ENCODE data around the gene ARMCX6. TPM values are rescaled to one million over a fixed set of nuclear protein-coding genes. Genes with fewer than 3 reads are reported as not detected.
"Not testable (repeated sequence)": the region's sequence is repeated elsewhere in the genome, so short reads cannot be mapped to it uniquely, and the experiment has no call there.

ARMCX6 gene
- total RNA-seq, 1 donor from 2014 or later: 67.8 TPM

- Mint-ChIP-seq H3K4me1 (peaks cover 7% of the 10 kb centered on the region), H3K9me3 (no peaks in the 10 kb centered on the region), H3K36me3 (ENCODE audit: low read depth) (no peaks in the 10 kb centered on the region), H3K27me3 (ENCODE audit: low read depth) (no peaks in the 10 kb centered on the region), H3K4me3 (no peak overlapping the region), H3K27ac (ENCODE audit: unreplicated experiment) (no peak overlapping the region)
- TF ChIP-seq CTCF (conservative IDR thresholded peaks at IDR 0.05): no peak
- no peak for DNase-seq (ENCODE audit: low read depth, low spot score)
Measured at GRCh38 chrX:101605146-101605545, 12.7 kb downstream of the ARMCX6 start.

DNA sequence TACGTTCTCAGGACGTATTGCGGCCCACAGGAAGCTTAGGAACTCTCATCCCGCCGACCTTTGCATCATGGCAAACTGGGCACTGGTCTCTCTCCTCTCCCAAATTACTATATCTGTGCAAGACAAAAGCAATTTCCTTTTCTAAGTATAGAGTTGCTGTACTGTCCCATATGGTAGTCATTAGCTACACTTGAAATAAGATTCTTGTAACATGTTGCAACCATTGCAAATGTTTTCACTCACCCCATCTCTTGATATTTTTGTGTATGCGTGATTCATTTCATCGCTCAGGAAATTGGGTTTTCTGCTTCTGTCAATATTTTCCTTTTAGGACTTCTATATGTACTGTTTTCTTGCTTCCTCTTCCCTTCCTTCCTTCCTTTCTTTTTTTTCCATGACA lies 15.7 kb downstream of the ARMCX6 start:
- no peaks in the 10 kb centered on the region for H3K9me3 Mint-ChIP-seq
- no peak overlapping the region for H3K4me3 Mint-ChIP-seq
- TF ChIP-seq CTCF (conservative IDR thresholded peaks at IDR 0.05): no peak
- H3K4me1 Mint-ChIP-seq: peaks cover 7% of the 10 kb centered on the region
- H3K27ac Mint-ChIP-seq (ENCODE audit: unreplicated experiment): no peak overlapping the region
- H3K36me3 Mint-ChIP-seq (ENCODE audit: low read depth): no peaks in the 10 kb centered on the region
- no peak for DNase-seq (ENCODE audit: low read depth, low spot score)
- no peaks in the 10 kb centered on the region for H3K27me3 Mint-ChIP-seq (ENCODE audit: low read depth)

DNA sequence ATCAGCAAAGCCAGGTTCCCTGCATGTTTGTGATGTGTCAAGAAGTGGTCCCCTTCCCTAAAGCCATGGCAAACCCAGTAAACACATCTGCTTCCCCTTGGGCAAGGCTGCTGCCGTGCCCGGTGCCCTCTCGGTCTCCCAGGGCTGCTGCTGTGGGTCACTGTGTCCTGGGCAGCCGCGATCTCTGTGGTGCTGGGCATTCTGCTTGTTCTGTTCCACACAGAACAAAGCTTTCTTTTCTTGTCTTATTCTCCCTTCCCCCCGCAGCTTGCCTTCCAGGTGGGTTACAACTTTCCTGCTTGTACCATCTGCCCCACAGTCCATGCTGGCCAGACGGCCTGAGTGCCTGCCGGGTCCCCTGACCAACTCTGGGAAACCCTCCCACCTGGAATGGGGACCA lies 18.2 kb downstream of the ARMCX6 start:
- DNase-seq (ENCODE audit: low read depth, low spot score); H3K4me1 Mint-ChIP-seq; H3K27ac Mint-ChIP-seq (ENCODE audit: unreplicated experiment); H3K9me3 Mint-ChIP-seq; H3K27me3 Mint-ChIP-seq (ENCODE audit: low read depth); H3K4me3 Mint-ChIP-seq; H3K36me3 Mint-ChIP-seq (ENCODE audit: low read depth): not testable (repeated sequence)

- H3K4me1 Mint-ChIP-seq: no peaks in the 10 kb centered on the region
- peak; percentile 41 for DNase-seq (ENCODE audit: low read depth, low spot score)
- no peak overlapping the region for H3K27ac Mint-ChIP-seq (ENCODE audit: unreplicated experiment)
- H3K4me3 Mint-ChIP-seq: no peak overlapping the region
- H3K36me3 Mint-ChIP-seq (ENCODE audit: low read depth): no peaks in the 10 kb centered on the region
- peak; percentile 74 for TF ChIP-seq CTCF (conservative IDR thresholded peaks at IDR 0.05)
- peaks cover 7% of the 10 kb centered on the region for H3K27me3 Mint-ChIP-seq (ENCODE audit: low read depth)
- H3K9me3 Mint-ChIP-seq: no peaks in the 10 kb centered on the region
Measured at GRCh38 chrX:101595739-101596419, 21.9 kb downstream of the ARMCX6 start.

Other genes with a start within 250 kb of the ARMCX6 start
- gene BTK, start 231.8 kb downstream of the ARMCX6 start, total RNA-seq: 0.64 TPM in 1 of 2 replicates, not detected in the other
- gene RPL36A, start 227.0 kb downstream of the ARMCX6 start, total RNA-seq: 316 and 347 TPM in 2 replicates
- gene GLA, start 210.1 kb downstream of the ARMCX6 start, total RNA-seq: 48.0 and 50.7 TPM in 2 replicates
- gene HNRNPH2, start 209.8 kb downstream of the ARMCX6 start, total RNA-seq: 73.3 and 74.0 TPM in 2 replicates
- gene ARMCX4, start 132.5 kb downstream of the ARMCX6 start, total RNA-seq: 24.2 and 26.2 TPM in 2 replicates
- gene ARMCX1, start 67.5 kb downstream of the ARMCX6 start, total RNA-seq: 30.0 and 30.6 TPM in 2 replicates
- gene ARMCX3, start 5.2 kb upstream of the ARMCX6 start, total RNA-seq: 46.1 and 49.1 TPM in 2 replicates
- gene ARMCX2, start 41.9 kb upstream of the ARMCX6 start, total RNA-seq: 79.9 and 85.6 TPM in 2 replicates

Data from neural crest cell (in vitro differentiated cells).